Parathyroid adenoma (tissue), 2 donors: ENCODE measurements around the gene SLC9A9.

Source experiments
- H2AFZ ChIP-seq: fragments of 300-600 bp; sonication (generic); one replicate; pipeline ENCODE4 v1.7.0; 2017; ENCODE audit warnings: antibody characterized with exemption, mild to moderate bottlenecking
- H3K27ac ChIP-seq: fragments of 300-600 bp; sonication (generic); one replicate; pipeline ENCODE4 v1.7.0; 2017
- H3K27me3 ChIP-seq: fragments of 300-600 bp; sonication (generic); one replicate; pipeline ENCODE4 v1.7.0; 2017; ENCODE audit warnings: low read length; ENCODE audit not compliant: control insufficient read depth, insufficient read depth
- H3K36me3 ChIP-seq: fragments of 300-600 bp; sonication (generic); one replicate; pipeline ENCODE4 v1.7.0; 2017; ENCODE audit warnings: low read length; ENCODE audit not compliant: control insufficient read depth, insufficient read depth
- H3K4me1 ChIP-seq: fragments of 300-600 bp; sonication (generic); one replicate; pipeline ENCODE4 v1.7.0; 2017; ENCODE audit warnings: control low read depth
- H3K4me2 ChIP-seq: fragments of 300-600 bp; sonication (generic); one replicate; pipeline ENCODE4 v1.7.0; 2017; ENCODE audit warnings: low read length
- H3K4me3 ChIP-seq: fragments of 300-600 bp; sonication (generic); one replicate; pipeline ENCODE4 v1.7.0; 2017; ENCODE audit warnings: low read depth, low read length
- H3K79me2 ChIP-seq: fragments of 300-600 bp; sonication (generic); one replicate; pipeline ENCODE4 v1.7.0; 2017; ENCODE audit warnings: control low read depth
- H3K9ac ChIP-seq: fragments of 300-600 bp; sonication (generic); one replicate; pipeline ENCODE4 v1.7.0; 2017; ENCODE audit warnings: mild to moderate bottlenecking
- H3K9me3 ChIP-seq: fragments of 300-600 bp; sonication (generic); one replicate; pipeline ENCODE4 v1.7.0; 2017; ENCODE audit warnings: low read length; ENCODE audit not compliant: control insufficient read depth
- CTCF ChIP-seq: fragments of 300-600 bp; sonication (generic); IDR thresholded peaks from one replicate; pipeline ENCODE4 v1.7.0; 2017; ENCODE audit warnings: antibody characterized with exemption, mild to moderate bottlenecking
- donor health status: primary hyperparathyroidism.

The SLC9A9 gene

GRCh38 chr3:143384076-143384475 lies 464.2 kb downstream of the SLC9A9 start:
- Histone ChIP-seq H3K4me2 (no peak overlapping the region), H3K27ac (no peak overlapping the region), H3K36me3 (no peaks in the 10 kb centered on the region), H3K4me3 (no peak overlapping the region), H3K79me2 (no peaks in the 10 kb centered on the region), H3K9ac (no peak overlapping the region), H2AFZ (no peak overlapping the region), H3K4me1 (no peaks in the 10 kb centered on the region), H3K27me3 (no peaks in the 10 kb centered on the region), H3K9me3 (no peaks in the 10 kb centered on the region)
- no peak for TF ChIP-seq CTCF

GRCh38 chr3:143383421-143383820 lies 464.8 kb downstream of the SLC9A9 start:
- no peak for TF ChIP-seq CTCF
- Histone ChIP-seq H3K9ac (no peak overlapping the region), H3K4me1 (no peaks in the 10 kb centered on the region), H3K27ac (no peak overlapping the region), H3K4me3 (no peak overlapping the region), H2AFZ (no peak overlapping the region), H3K9me3 (no peaks in the 10 kb centered on the region), H3K4me2 (no peak overlapping the region), H3K36me3 (no peaks in the 10 kb centered on the region), H3K27me3 (no peaks in the 10 kb centered on the region), H3K79me2 (no peaks in the 10 kb centered on the region)

GRCh38 chr3:143382816-143383215 lies 465.5 kb downstream of the SLC9A9 start:
- TF ChIP-seq CTCF, result no peak

GRCh38 chr3:143380449-143380848 lies 467.8 kb downstream of the SLC9A9 start:
- Histone ChIP-seq H3K27me3 (no peaks in the 10 kb centered on the region), H3K4me1 (no peaks in the 10 kb centered on the region), H2AFZ (no peak overlapping the region), H3K27ac (no peak overlapping the region), H3K4me3 (no peak overlapping the region), H3K9me3 (no peaks in the 10 kb centered on the region), H3K4me2 (no peak overlapping the region), H3K79me2 (no peaks in the 10 kb centered on the region), H3K9ac (no peak overlapping the region), H3K36me3 (no peaks in the 10 kb centered on the region)
- no peak for TF ChIP-seq CTCF

More at GRCh38 chr3:143382816-143383215, 465.5 kb downstream of the SLC9A9 start:
- H3K4me3 ChIP-seq, result no peak overlapping the region
- H3K36me3 ChIP-seq, result no peaks in the 10 kb centered on the region
- no peaks in the 10 kb centered on the region for H3K4me1 ChIP-seq
- no peaks in the 10 kb centered on the region for H3K27me3 ChIP-seq
- no peak overlapping the region for H2AFZ ChIP-seq
- no peak overlapping the region for H3K27ac ChIP-seq
- no peak overlapping the region for H3K9ac ChIP-seq
- no peaks in the 10 kb centered on the region for H3K9me3 ChIP-seq
- H3K4me2 ChIP-seq, result no peak overlapping the region
- no peaks in the 10 kb centered on the region for H3K79me2 ChIP-seq

- no peak overlapping the region for H3K4me3 ChIP-seq
- H3K9ac ChIP-seq, result no peak overlapping the region
- H3K36me3 ChIP-seq, result no peaks in the 10 kb centered on the region
- H3K9me3 ChIP-seq, result no peaks in the 10 kb centered on the region
- H3K4me1 ChIP-seq, result no peaks in the 10 kb centered on the region
- no peak overlapping the region for H2AFZ ChIP-seq
- no peak overlapping the region for H3K4me2 ChIP-seq
- no peak overlapping the region for H3K27ac ChIP-seq
- H3K79me2 ChIP-seq, result no peaks in the 10 kb centered on the region
- TF ChIP-seq CTCF, result no peak
- no peaks in the 10 kb centered on the region for H3K27me3 ChIP-seq
Observed at GRCh38 chr3:143375698-143376097, 472.6 kb downstream of the SLC9A9 start.
